GM23338 (cell line): ENCODE data around the gene CGNL1. TPM values are rescaled to one million over a fixed set of nuclear protein-coding genes. Genes with fewer than 3 reads are reported as not detected.

Experiments used
- ATAC-seq: fragments of 200-7000 bp; cut with Tn5 transposase; 3 replicates; pipeline ENCODE4 v1.9.1; 2020
- DNase-seq: peaks from one replicate; pipeline ENCODE4 v3.0.0-alpha.2; 2015; ENCODE audit warnings: low spot score
- H2AFZ ChIP-seq: fragments of 200-600 bp; sonication (generic); 2 replicates; pipeline ENCODE4 v1.8.0; 2016; ENCODE audit warnings: antibody characterized with exemption, mild to moderate bottlenecking, moderate library complexity
- H3F3A ChIP-seq: fragments of 200-600 bp; sonication (generic); replicated peaks from 2 replicates; pipeline ENCODE4 v1.8.0; 2017; ENCODE audit warnings: antibody characterized with exemption, mixed run types, low read depth
- H3K27ac ChIP-seq: fragments of 200-600 bp; sonication (generic); 2 replicates; pipeline ENCODE4 v1.6.1; 2016; ENCODE audit warnings: low read depth
- H3K27me3 ChIP-seq: fragments of 200-600 bp; sonication (generic); 2 replicates; pipeline ENCODE4 v1.8.0; 2016; ENCODE audit warnings: mild to moderate bottlenecking, mixed run types, moderate library complexity; ENCODE audit not compliant: insufficient read depth
- H3K36me3 ChIP-seq: fragments of 200-600 bp; sonication (generic); 2 replicates; pipeline ENCODE4 v1.8.0; 2016; ENCODE audit warnings: mild to moderate bottlenecking; ENCODE audit not compliant: insufficient read depth
- H3K4me1 ChIP-seq: fragments of 200-600 bp; sonication (generic); 2 replicates; pipeline ENCODE4 v1.8.0; 2016; ENCODE audit warnings: mild to moderate bottlenecking, moderate library complexity; ENCODE audit not compliant: insufficient read depth
- H3K4me2 ChIP-seq: fragments of 200-600 bp; sonication (generic); 2 replicates; pipeline ENCODE4 v1.7.1; 2017; ENCODE audit warnings: mixed run types
- H3K4me3 ChIP-seq: fragments of 200-600 bp; sonication (generic); 2 replicates; pipeline ENCODE4 v1.6.1; 2016; ENCODE audit warnings: mixed run types
- H3K79me2 ChIP-seq: fragments of 200-600 bp; sonication (generic); replicated peaks from 2 replicates; pipeline ENCODE4 v1.8.0; 2017; ENCODE audit warnings: mild to moderate bottlenecking; ENCODE audit not compliant: insufficient read depth
- H3K9me2 ChIP-seq: fragments of 200-600 bp; sonication (generic); 2 replicates; pipeline ENCODE4 v1.8.0; 2017; ENCODE audit not compliant: insufficient read depth
- H4K20me1 ChIP-seq: fragments of 200-600 bp; sonication (generic); replicated peaks from 2 replicates; pipeline ENCODE4 v1.8.0; 2017; ENCODE audit warnings: mild to moderate bottlenecking; ENCODE audit not compliant: insufficient read depth
- H3K27ac Mint-ChIP-seq: 2 replicates; pipeline ENCODE4 v1.8.0; 2020; ENCODE audit warnings: inconsistent platforms, mild to moderate bottlenecking, moderate library complexity, mixed read lengths
- H3K27me3 Mint-ChIP-seq: 3 replicates; pipeline ENCODE4 v1.8.0; 2022; ENCODE audit warnings: low read depth, mild to moderate bottlenecking, moderate library complexity, mixed read lengths, inconsistent platforms; ENCODE audit not compliant: insufficient read depth, poor library complexity
- H3K36me3 Mint-ChIP-seq: 3 replicates; pipeline ENCODE4 v1.8.0; 2021; ENCODE audit warnings: low read depth, mild to moderate bottlenecking, inconsistent platforms, moderate library complexity, mixed read lengths
- H3K4me1 Mint-ChIP-seq: 3 replicates; pipeline ENCODE4 v1.8.0; 2020; ENCODE audit warnings: mild to moderate bottlenecking, inconsistent platforms, mixed read lengths
- H3K4me3 Mint-ChIP-seq: 3 replicates; pipeline ENCODE4 v1.8.0; 2021; ENCODE audit warnings: moderate library complexity, mild to moderate bottlenecking, inconsistent platforms, mixed read lengths
- H3K9me3 Mint-ChIP-seq: 3 replicates; pipeline ENCODE4 v1.8.0; 2020; ENCODE audit warnings: moderate library complexity, mild to moderate bottlenecking, inconsistent platforms, mixed read lengths
- CREB1 ChIP-seq: fragments of 250-450 bp; sonication (Bioruptor Pico); IDR thresholded peaks from 2 replicates; pipeline ENCODE4 v1.5.0; 2020; ENCODE audit warnings: low read depth, mild to moderate bottlenecking, moderate library complexity
- EZH2phosphoT487 ChIP-seq: fragments of 200-600 bp; sonication (generic); IDR thresholded peaks from one replicate; pipeline ENCODE4 v1.8.1; 2018; ENCODE audit warnings: antibody characterized with exemption; ENCODE audit not compliant: unreplicated experiment
- JUNB ChIP-seq: IDR thresholded peaks from one replicate; pipeline ENCODE4 v1.6.1; 2016; ENCODE audit warnings: antibody characterized with exemption; ENCODE audit not compliant: unreplicated experiment
- STAT1 ChIP-seq: IDR thresholded peaks from one replicate; pipeline ENCODE4 v1.6.1; 2016; ENCODE audit warnings: antibody characterized with exemption; ENCODE audit not compliant: unreplicated experiment
- ZNF114 ChIP-seq: fragments of 250-450 bp; sonication (Bioruptor Pico); IDR thresholded peaks from 2 replicates; pipeline ENCODE4 v1.5.0; 2020; ENCODE audit warnings: mild to moderate bottlenecking, moderate library complexity
- ZNF331 ChIP-seq: fragments of 250-450 bp; sonication (Bioruptor Pico); IDR thresholded peaks from 2 replicates; pipeline ENCODE4 v1.5.0; 2020; ENCODE audit warnings: low read depth, mild to moderate bottlenecking, moderate library complexity
- polyA plus RNA-seq: library from polyadenylated mRNA; unstranded; fragments of >200 nt; fragmentation: Nextera tagmentation; extraction: Ambion mirVana; gene quantifications from 2 replicates; pipeline ENCODE4 v1.2.1, GENCODE V29; 2016
- total RNA-seq: library from RNA; depleted of rRNA; stranded (reverse); fragments of >200 nt; shearing (Covaris generic); gene quantifications from 2 replicates; pipeline ENCODE4 v1.2.3, GENCODE V29; 2014
- TF ChIP-seq, protein P1 (sequence below): fragments of 250-450 bp; sonication (Bioruptor Pico); IDR thresholded peaks from 2 replicates; pipeline ENCODE4 v1.5.0; 2020; ENCODE audit warnings: mild to moderate bottlenecking, moderate library complexity
- TF ChIP-seq, protein P2 (sequence below), 2 experiments: fragments of 200-600 bp in 1 of 2; sonication (generic) in 1 of 2; conservative IDR thresholded peaks; 2 replicates each; pipeline versions ENCODE4 v1.5.1 to v1.6.1; 2016 to 2017; ENCODE audit warnings: antibody characterized with exemption in 2 of 2, low read depth in 2 of 2, mild to moderate bottlenecking in 2 of 2, moderate library complexity in 1 of 2

The CGNL1 gene
- total and polyA plus RNA-seq, 2 experiments from 2014 or later = 20.0 to 57.8 TPM

DNA sequence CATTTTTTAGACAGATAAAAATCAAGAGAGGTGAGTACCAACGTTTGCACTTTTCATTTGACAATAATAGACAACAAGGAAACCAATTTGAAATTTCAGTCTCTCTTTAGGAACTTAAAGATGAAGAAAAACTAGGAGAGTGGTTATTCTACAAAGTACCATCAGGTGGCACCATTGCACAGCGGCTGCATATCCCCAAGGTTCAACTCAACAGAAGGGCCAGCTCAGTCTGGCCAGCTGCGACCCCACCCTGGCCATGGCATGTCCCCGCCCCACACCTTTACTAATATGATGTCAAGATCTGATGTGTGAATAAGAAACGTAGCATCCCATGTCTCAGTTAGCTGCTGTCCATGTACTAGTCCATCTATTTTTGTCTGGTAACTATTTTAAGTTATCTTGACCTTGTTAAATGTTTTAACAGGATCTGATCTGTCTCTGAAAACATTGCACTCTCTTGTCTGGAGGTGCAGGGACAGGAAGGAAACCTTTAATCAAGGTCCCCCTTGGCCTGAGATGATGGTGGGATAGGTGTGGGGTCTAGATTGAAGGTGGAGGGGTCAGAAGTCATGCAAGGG lies 35.5 kb upstream of the CGNL1 start:
- H3K27me3 ChIP-seq = no peaks in the 10 kb centered on the region
- TF ChIP-seq, protein P1, sequence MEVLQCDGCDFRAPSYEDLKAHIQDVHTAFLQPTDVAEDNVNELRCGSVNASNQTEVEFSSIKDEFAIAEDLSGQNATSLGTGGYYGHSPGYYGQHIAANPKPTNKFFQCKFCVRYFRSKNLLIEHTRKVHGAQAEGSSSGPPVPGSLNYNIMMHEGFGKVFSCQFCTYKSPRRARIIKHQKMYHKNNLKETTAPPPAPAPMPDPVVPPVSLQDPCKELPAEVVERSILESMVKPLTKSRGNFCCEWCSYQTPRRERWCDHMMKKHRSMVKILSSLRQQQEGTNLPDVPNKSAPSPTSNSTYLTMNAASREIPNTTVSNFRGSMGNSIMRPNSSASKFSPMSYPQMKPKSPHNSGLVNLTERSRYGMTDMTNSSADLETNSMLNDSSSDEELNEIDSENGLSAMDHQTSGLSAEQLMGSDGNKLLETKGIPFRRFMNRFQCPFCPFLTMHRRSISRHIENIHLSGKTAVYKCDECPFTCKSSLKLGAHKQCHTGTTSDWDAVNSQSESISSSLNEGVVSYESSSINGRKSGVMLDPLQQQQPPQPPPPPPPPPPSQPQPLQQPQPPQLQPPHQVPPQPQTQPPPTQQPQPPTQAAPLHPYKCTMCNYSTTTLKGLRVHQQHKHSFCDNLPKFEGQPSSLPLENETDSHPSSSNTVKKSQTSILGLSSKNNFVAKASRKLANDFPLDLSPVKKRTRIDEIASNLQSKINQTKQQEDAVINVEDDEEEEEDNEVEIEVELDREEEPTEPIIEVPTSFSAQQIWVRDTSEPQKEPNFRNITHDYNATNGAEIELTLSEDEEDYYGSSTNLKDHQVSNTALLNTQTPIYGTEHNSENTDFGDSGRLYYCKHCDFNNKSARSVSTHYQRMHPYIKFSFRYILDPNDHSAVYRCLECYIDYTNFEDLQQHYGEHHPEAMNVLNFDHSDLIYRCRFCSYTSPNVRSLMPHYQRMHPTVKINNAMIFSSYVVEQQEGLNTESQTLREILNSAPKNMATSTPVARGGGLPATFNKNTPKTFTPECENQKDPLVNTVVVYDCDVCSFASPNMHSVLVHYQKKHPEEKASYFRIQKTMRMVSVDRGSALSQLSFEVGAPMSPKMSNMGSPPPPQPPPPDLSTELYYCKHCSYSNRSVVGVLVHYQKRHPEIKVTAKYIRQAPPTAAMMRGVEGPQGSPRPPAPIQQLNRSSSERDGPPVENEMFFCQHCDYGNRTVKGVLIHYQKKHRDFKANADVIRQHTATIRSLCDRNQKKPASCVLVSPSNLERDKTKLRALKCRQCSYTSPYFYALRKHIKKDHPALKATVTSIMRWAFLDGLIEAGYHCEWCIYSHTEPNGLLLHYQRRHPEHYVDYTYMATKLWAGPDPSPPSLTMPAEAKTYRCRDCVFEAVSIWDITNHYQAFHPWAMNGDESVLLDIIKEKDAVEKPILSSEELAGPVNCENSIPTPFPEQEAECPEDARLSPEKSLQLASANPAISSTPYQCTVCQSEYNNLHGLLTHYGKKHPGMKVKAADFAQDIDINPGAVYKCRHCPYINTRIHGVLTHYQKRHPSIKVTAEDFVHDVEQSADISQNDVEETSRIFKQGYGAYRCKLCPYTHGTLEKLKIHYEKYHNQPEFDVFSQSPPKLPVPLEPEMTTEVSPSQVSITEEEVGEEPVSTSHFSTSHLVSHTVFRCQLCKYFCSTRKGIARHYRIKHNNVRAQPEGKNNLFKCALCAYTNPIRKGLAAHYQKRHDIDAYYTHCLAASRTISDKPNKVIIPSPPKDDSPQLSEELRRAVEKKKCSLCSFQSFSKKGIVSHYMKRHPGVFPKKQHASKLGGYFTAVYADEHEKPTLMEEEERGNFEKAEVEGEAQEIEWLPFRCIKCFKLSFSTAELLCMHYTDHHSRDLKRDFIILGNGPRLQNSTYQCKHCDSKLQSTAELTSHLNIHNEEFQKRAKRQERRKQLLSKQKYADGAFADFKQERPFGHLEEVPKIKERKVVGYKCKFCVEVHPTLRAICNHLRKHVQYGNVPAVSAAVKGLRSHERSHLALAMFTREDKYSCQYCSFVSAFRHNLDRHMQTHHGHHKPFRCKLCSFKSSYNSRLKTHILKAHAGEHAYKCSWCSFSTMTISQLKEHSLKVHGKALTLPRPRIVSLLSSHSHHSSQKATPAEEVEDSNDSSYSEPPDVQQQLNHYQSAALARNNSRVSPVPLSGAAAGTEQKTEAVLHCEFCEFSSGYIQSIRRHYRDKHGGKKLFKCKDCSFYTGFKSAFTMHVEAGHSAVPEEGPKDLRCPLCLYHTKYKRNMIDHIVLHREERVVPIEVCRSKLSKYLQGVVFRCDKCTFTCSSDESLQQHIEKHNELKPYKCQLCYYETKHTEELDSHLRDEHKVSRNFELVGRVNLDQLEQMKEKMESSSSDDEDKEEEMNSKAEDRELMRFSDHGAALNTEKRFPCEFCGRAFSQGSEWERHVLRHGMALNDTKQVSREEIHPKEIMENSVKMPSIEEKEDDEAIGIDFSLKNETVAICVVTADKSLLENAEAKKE = no peak
- TF ChIP-seq, protein P2, sequence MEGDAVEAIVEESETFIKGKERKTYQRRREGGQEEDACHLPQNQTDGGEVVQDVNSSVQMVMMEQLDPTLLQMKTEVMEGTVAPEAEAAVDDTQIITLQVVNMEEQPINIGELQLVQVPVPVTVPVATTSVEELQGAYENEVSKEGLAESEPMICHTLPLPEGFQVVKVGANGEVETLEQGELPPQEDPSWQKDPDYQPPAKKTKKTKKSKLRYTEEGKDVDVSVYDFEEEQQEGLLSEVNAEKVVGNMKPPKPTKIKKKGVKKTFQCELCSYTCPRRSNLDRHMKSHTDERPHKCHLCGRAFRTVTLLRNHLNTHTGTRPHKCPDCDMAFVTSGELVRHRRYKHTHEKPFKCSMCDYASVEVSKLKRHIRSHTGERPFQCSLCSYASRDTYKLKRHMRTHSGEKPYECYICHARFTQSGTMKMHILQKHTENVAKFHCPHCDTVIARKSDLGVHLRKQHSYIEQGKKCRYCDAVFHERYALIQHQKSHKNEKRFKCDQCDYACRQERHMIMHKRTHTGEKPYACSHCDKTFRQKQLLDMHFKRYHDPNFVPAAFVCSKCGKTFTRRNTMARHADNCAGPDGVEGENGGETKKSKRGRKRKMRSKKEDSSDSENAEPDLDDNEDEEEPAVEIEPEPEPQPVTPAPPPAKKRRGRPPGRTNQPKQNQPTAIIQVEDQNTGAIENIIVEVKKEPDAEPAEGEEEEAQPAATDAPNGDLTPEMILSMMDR (conservative IDR thresholded peaks at IDR 0.05; ENCODE audit: low read depth in 2 of 2) = peak; percentile 91 to 92
- H3F3A ChIP-seq = no peaks in the 10 kb centered on the region
- H3K4me3 ChIP-seq = no peak overlapping the region
- H3K27ac Mint-ChIP-seq = no peak overlapping the region
- H4K20me1 ChIP-seq = no peaks in the 10 kb centered on the region
- no peak overlapping the region for H2AFZ ChIP-seq
- peaks cover 24% of the 10 kb centered on the region for H3K4me1 Mint-ChIP-seq
- no peaks in the 10 kb centered on the region for H3K9me3 Mint-ChIP-seq
- no peak overlapping the region for H3K4me2 ChIP-seq
- H3K9me2 ChIP-seq = no peaks in the 10 kb centered on the region
- peak; percentile 80 for DNase-seq
- no peaks in the 10 kb centered on the region for H3K79me2 ChIP-seq
- peaks cover 3% of the 10 kb centered on the region for H3K27me3 Mint-ChIP-seq
- no peaks in the 10 kb centered on the region for H3K36me3 Mint-ChIP-seq
- ATAC-seq = peak; percentile 70
- H3K4me3 Mint-ChIP-seq = no peak overlapping the region
- H3K36me3 ChIP-seq = no peaks in the 10 kb centered on the region
- no peaks in the 10 kb centered on the region for H3K4me1 ChIP-seq
- H3K27ac ChIP-seq = no peak overlapping the region

DNA sequence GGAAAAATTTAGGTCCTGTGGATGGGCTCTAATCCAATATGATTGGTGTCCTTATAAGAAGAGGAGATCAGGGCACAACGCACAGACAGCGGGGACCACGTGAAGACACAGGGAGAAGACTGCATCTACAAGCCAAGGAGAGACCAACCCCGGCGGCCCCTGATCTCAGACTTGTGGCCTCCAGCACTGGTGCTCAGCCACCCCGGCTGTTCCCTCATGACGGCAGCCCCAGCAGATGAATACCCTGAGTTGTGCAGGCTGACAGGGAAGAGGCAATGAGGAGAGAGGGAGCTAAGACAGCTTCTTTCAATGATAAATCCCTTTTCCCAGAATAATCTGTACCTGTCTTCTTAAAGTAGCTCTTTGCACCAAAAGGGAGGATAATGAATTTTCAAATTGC lies 33.3 kb upstream of the CGNL1 start:
- peaks cover 5% of the 10 kb centered on the region; the same call in 2 of the 3 replicates for H3K9me3 Mint-ChIP-seq
- no peak for DNase-seq
- TF ChIP-seq ZNF114 (CRISPR knock-in tag) = no peak
- no peak for TF ChIP-seq EZH2phosphoT487
- TF ChIP-seq CREB1 (CRISPR knock-in tag) = no peak
- TF ChIP-seq ZNF331 (CRISPR knock-in tag) = no peak
- TF ChIP-seq STAT1 = no peak
- no peak for TF ChIP-seq JUNB

More for the DNA sequence above, 33.3 kb upstream of the CGNL1 start:
- Histone ChIP-seq H3K79me2 (no peaks in the 10 kb centered on the region), H4K20me1 (no peaks in the 10 kb centered on the region), H3K9me2 (no peaks in the 10 kb centered on the region), H3K36me3 (no peaks in the 10 kb centered on the region; the same call in 1 of the 2 replicates), H2AFZ (peak overlapping the region; percentile 69), H3K4me3 (no peak overlapping the region), H3K27me3 (no peaks in the 10 kb centered on the region), H3K4me2 (no peak overlapping the region), H3K4me1 (no peaks in the 10 kb centered on the region), H3F3A (no peaks in the 10 kb centered on the region), H3K27ac (no peak overlapping the region)
- H3K36me3 Mint-ChIP-seq = peaks cover 6% of the 10 kb centered on the region; the same call in 1 of the 3 replicates
- H3K4me1 Mint-ChIP-seq = peaks cover 26% of the 10 kb centered on the region
- H3K27me3 Mint-ChIP-seq = peaks cover 3% of the 10 kb centered on the region
- ATAC-seq = peak; percentile 11; the same call in 1 of the 3 replicates
- H3K4me3 Mint-ChIP-seq = no peak overlapping the region
- no peak overlapping the region for H3K27ac Mint-ChIP-seq
